IMR-90 (cell line): ENCODE measurements around the gene SREBF2.

ENCODE experiments used
- CEBPB ChIP-seq: IDR thresholded peaks from 2 replicates; pipeline ENCODE4 v1.6.1; 2012; ENCODE audit warnings: low read depth, low read length, improper control_type of control experiment
- CHD1 ChIP-seq: IDR thresholded peaks from 2 replicates; pipeline ENCODE4 v1.6.1; 2012; ENCODE audit warnings: low read depth, low read length, improper control_type of control experiment
- CTCF ChIP-seq: conservative IDR thresholded peaks from 2 replicates; pipeline ENCODE4 v1.5.1; 2012; ENCODE audit warnings: mild to moderate bottlenecking, low read depth, low read length, improper control_type of control experiment
- FOS ChIP-seq: fragments of 150-350 bp; IDR thresholded peaks from 2 replicates; pipeline ENCODE4 v1.6.1; 2016; ENCODE audit warnings: low read depth, low read length
- MAFK ChIP-seq: IDR thresholded peaks from 2 replicates; pipeline ENCODE4 v1.6.1; 2012; ENCODE audit warnings: low read depth, low read length, improper control_type of control experiment
- MAZ ChIP-seq: IDR thresholded peaks from 2 replicates; pipeline ENCODE4 v1.6.1; 2012; ENCODE audit warnings: low read depth, mild to moderate bottlenecking, low read length, improper control_type of control experiment, moderate library complexity, borderline replicate concordance
- MXI1 ChIP-seq: IDR thresholded peaks from 2 replicates; pipeline ENCODE4 v1.6.1; 2012; ENCODE audit warnings: low read depth, mild to moderate bottlenecking, low read length, moderate library complexity, borderline replicate concordance
- POLR2A ChIP-seq: IDR thresholded peaks from 2 replicates; pipeline ENCODE4 v1.6.1; 2012; ENCODE audit warnings: mild to moderate bottlenecking, low read depth, low read length
- RCOR1 ChIP-seq: IDR thresholded peaks from 2 replicates; pipeline ENCODE4 v1.6.1; 2012; ENCODE audit warnings: mild to moderate bottlenecking, low read length, improper control_type of control experiment; ENCODE audit not compliant: insufficient replicate concordance
- RFX5 ChIP-seq: IDR thresholded peaks from 2 replicates; pipeline ENCODE4 v1.8.0; 2012; ENCODE audit warnings: low read depth, mild to moderate bottlenecking, low read length, moderate library complexity
- SMC3 ChIP-seq: fragments of 150-350 bp; IDR thresholded peaks from 2 replicates; pipeline ENCODE4 v1.6.1; 2016; ENCODE audit warnings: low read depth, mild to moderate bottlenecking, antibody characterized with exemption, low read length, moderate library complexity
- TF ChIP-seq, protein P1 (sequence below): fragments of 150-350 bp; IDR thresholded peaks from 2 replicates; pipeline ENCODE4 v1.6.1; 2017; ENCODE audit warnings: mild to moderate bottlenecking, antibody characterized with exemption, low read length, low read depth

DNA sequence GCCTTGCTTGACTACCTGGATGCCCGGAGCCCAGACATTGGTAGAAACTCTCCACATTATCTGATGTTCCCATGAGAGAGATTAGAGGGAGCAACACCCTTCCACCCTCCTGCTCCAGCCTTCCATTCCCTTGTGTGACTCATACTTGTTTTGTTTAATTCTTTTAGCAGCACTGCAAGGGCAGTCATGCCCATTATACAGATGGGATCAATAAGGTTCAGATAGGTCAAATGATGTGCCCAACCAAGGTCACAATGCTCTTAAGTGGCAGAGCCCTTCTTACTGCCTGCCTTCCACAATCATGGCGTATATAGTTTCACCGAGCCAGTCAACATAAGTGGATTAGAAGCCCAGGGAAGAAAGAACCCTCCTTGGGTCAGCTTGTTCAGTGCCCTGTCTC, 39.0 kb upstream of the SREBF2 start:
- no peak for TF ChIP-seq POLR2A
- no peak for TF ChIP-seq CTCF
- no peak for TF ChIP-seq CEBPB
- TF ChIP-seq SMC3, result no peak
- no peak for TF ChIP-seq MAFK
- TF ChIP-seq MXI1, result no peak
- TF ChIP-seq RFX5, result no peak
- TF ChIP-seq CHD1, result no peak
- TF ChIP-seq, protein P1, sequence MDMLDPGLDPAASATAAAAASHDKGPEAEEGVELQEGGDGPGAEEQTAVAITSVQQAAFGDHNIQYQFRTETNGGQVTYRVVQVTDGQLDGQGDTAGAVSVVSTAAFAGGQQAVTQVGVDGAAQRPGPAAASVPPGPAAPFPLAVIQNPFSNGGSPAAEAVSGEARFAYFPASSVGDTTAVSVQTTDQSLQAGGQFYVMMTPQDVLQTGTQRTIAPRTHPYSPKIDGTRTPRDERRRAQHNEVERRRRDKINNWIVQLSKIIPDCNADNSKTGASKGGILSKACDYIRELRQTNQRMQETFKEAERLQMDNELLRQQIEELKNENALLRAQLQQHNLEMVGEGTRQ, result no peak
- TF ChIP-seq RCOR1, result no peak
- no peak for TF ChIP-seq MAZ
- TF ChIP-seq FOS, result no peak
